ENCODE results near the gene CPN2.

Gene CPN2

GRCh38 chr3:194323785-194324735, 27.1 kb downstream of the CPN2 start:
- no peaks in the 10 kb centered on the region for H3K27me3 ChIP-seq (ENCODE audit: control insufficient read depth, insufficient read depth, low read length)
- no peak overlapping the region for H3K4me3 ChIP-seq (ENCODE audit: low read length)

GRCh38 chr3:194322678-194323211, 28.4 kb downstream of the CPN2 start:
- Histone ChIP-seq H3K9ac (ENCODE audit: low read length) (peak overlapping the region; percentile 68), H3K4me1 (ENCODE audit: control insufficient read depth, insufficient read depth, low read length) (peaks cover 43% of the 10 kb centered on the region), H3K4me3 (ENCODE audit: low read length) (peak overlapping the region; percentile 31)

More at GRCh38 chr3:194323785-194324735, 27.1 kb downstream of the CPN2 start:
- H3K36me3 ChIP-seq (ENCODE audit: control insufficient read depth, insufficient read depth, low read length), result no peaks in the 10 kb centered on the region
- H3K4me1 ChIP-seq (ENCODE audit: control insufficient read depth, insufficient read depth, low read length), result peaks cover 43% of the 10 kb centered on the region
- no peak overlapping the region for H3K9ac ChIP-seq (ENCODE audit: low read length)
- H3K9me3 ChIP-seq (ENCODE audit: control insufficient read depth, low read length), result no peaks in the 10 kb centered on the region

DNA sequence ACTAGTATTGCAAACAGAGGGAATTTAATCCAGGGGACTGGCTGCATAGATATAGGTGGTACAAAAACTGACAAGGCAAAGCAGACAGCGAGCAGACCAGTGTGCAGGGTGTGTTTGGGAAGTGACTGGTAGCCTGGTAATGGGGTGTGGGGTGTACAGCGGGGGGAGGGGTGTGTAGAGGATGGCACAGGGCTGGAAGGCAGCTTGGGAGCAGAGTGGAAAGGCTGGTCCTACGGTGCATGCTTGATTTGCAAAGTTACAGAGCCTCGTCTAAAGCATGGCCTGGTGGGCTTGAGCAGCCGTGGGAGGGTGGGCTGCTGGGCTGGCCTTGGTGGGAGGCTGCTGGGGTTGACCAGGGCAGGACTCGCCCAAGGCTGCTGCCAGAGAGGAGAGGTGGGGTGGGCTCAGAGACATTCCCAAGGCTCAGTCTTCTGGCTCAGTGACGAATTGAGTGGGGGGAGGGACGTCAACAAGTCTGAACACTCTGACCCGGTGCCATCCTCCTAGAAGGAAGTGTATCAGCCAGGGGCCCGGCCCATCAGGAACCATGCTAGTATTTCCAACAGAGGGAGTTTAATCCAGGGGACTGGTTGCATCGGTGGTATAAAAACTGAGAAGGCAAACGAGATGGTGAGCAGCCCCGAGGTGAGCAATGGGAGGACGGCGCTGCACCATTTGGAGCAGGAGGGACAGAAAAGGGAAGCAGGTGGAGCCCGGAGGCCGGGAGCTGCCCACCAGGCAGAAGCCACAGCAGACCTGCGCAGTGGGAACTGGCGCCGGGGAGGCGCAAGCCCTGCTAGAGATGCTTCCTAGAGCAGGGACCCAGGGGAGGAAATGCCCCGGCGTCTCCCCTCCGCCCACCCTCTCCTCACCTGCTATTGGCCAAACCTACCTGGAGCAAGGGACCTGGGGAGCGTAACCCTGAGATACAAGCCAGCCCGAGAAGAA, 29.2 kb downstream of the CPN2 start:
- H3K36me3 ChIP-seq (ENCODE audit: control insufficient read depth, insufficient read depth, low read length), result no peaks in the 10 kb centered on the region
- H3K4me3 ChIP-seq (ENCODE audit: low read length), result peak overlapping the region; percentile 31
- H3K4me1 ChIP-seq (ENCODE audit: control insufficient read depth, insufficient read depth, low read length), result peaks cover 43% of the 10 kb centered on the region
- no peaks in the 10 kb centered on the region for H3K9me3 ChIP-seq (ENCODE audit: control insufficient read depth, low read length)
- H3K27me3 ChIP-seq (ENCODE audit: control insufficient read depth, insufficient read depth, low read length), result no peaks in the 10 kb centered on the region
- H3K9ac ChIP-seq (ENCODE audit: low read length), result peak overlapping the region; percentile 68

More at GRCh38 chr3:194322678-194323211, 28.4 kb downstream of the CPN2 start:
- Histone ChIP-seq H3K36me3 (ENCODE audit: control insufficient read depth, insufficient read depth, low read length) (no peaks in the 10 kb centered on the region), H3K27me3 (ENCODE audit: control insufficient read depth, insufficient read depth, low read length) (no peaks in the 10 kb centered on the region), H3K9me3 (ENCODE audit: control insufficient read depth, low read length) (no peaks in the 10 kb centered on the region)

GRCh38 chr3:194320744-194321243, 30.3 kb downstream of the CPN2 start:
- H3K36me3 ChIP-seq (ENCODE audit: control insufficient read depth, insufficient read depth, low read length), result no peaks in the 10 kb centered on the region
- H3K4me3 ChIP-seq (ENCODE audit: low read length), result no peak overlapping the region
- H3K4me1 ChIP-seq (ENCODE audit: control insufficient read depth, insufficient read depth, low read length), result peaks cover 47% of the 10 kb centered on the region
- H3K27me3 ChIP-seq (ENCODE audit: control insufficient read depth, insufficient read depth, low read length), result no peaks in the 10 kb centered on the region
- H3K9me3 ChIP-seq (ENCODE audit: control insufficient read depth, low read length), result no peaks in the 10 kb centered on the region
- H3K9ac ChIP-seq (ENCODE audit: low read length), result no peak overlapping the region

DNA sequence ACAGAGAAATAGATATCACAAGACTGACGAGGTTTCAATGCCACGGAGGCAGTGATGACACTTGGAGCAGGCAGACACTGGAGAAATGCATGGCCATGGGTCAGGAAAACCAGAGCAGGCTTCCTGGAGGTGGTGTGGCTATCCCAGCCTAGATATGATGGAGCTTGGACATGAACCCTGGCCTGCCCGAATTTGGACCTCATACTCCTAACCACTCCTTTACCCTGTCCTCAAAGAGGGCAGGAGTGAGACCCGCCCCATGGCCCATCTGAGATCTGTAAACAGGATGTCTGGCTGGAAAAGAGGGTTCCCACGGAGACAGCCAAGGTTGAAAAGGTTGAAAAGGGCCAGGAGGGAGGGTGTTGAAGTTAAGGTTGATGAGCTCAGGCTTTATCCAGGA, 31.0 kb downstream of the CPN2 start:
- H3K27me3 ChIP-seq (ENCODE audit: control insufficient read depth, insufficient read depth, low read length), result no peaks in the 10 kb centered on the region

GRCh38 chr3:194318511-194319161, 32.5 kb downstream of the CPN2 start:
- no peaks in the 10 kb centered on the region for H3K9me3 ChIP-seq (ENCODE audit: control insufficient read depth, low read length)
- peaks cover 49% of the 10 kb centered on the region for H3K4me1 ChIP-seq (ENCODE audit: control insufficient read depth, insufficient read depth, low read length)
- no peak overlapping the region for H3K9ac ChIP-seq (ENCODE audit: low read length)
- H3K27me3 ChIP-seq (ENCODE audit: control insufficient read depth, insufficient read depth, low read length), result no peaks in the 10 kb centered on the region
- no peak overlapping the region for H3K4me3 ChIP-seq (ENCODE audit: low read length)
- no peaks in the 10 kb centered on the region for H3K36me3 ChIP-seq (ENCODE audit: control insufficient read depth, insufficient read depth, low read length)

More for the DNA sequence above, 31.0 kb downstream of the CPN2 start:
- Histone ChIP-seq H3K9ac (ENCODE audit: low read length) (no peak overlapping the region), H3K36me3 (ENCODE audit: control insufficient read depth, insufficient read depth, low read length) (no peaks in the 10 kb centered on the region), H3K9me3 (ENCODE audit: control insufficient read depth, low read length) (no peaks in the 10 kb centered on the region), H3K4me1 (ENCODE audit: control insufficient read depth, insufficient read depth, low read length) (peaks cover 51% of the 10 kb centered on the region), H3K4me3 (ENCODE audit: low read length) (no peak overlapping the region)

DNA sequence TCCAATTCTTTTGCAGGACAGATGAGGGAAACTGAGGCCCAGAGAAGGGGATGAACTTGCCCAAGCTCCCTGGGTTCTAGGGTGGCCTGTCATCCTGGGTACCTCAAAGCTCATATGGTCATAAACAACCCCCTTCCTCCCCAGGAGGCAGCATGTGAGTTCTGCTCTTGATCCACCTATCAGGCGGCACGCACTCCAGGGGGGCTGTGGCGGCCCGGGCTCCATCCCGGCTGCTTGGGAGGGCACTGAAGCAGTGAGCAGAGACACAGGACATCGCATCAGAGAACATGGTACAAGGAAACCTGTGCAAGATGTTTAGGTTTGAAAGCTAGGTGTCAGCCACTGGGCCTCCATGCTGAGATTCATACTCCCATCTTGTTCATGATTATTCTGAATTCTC, 34.2 kb downstream of the CPN2 start:
- Histone ChIP-seq H3K9ac (ENCODE audit: low read length) (no peak overlapping the region), H3K36me3 (ENCODE audit: control insufficient read depth, insufficient read depth, low read length) (no peaks in the 10 kb centered on the region), H3K4me3 (ENCODE audit: low read length) (no peak overlapping the region), H3K27me3 (ENCODE audit: control insufficient read depth, insufficient read depth, low read length) (no peaks in the 10 kb centered on the region), H3K4me1 (ENCODE audit: control insufficient read depth, insufficient read depth, low read length) (peaks cover 39% of the 10 kb centered on the region), H3K9me3 (ENCODE audit: control insufficient read depth, low read length) (no peaks in the 10 kb centered on the region)

DNA sequence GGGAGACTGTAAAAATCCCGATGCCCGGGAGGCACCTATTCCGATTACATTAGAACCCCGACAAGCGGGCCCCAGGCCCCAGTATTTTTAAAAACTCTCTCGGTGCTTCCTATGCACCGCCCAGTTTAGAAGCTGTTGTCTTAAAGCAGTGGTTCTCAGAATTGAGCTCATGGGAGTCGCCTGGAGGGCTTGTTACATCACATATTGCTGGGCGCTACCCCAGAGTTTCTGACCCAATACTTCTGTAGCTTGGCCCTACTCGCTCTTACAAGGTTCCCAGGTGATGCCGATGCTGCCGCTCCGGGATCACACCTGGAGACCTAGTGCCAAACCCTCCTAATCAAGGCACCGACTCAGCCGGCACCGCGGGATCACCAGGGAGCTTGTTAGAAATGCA, 35.2 kb downstream of the CPN2 start:
- H3K36me3 ChIP-seq (ENCODE audit: control insufficient read depth, insufficient read depth, low read length), result no peaks in the 10 kb centered on the region
- peak overlapping the region; percentile 71 for H3K9ac ChIP-seq (ENCODE audit: low read length)
- peaks cover 31% of the 10 kb centered on the region for H3K4me1 ChIP-seq (ENCODE audit: control insufficient read depth, insufficient read depth, low read length)
- H3K27me3 ChIP-seq (ENCODE audit: control insufficient read depth, insufficient read depth, low read length), result no peaks in the 10 kb centered on the region
- no peak overlapping the region for H3K4me3 ChIP-seq (ENCODE audit: low read length)
- H3K9me3 ChIP-seq (ENCODE audit: control insufficient read depth, low read length), result no peaks in the 10 kb centered on the region

GRCh38 chr3:194315088-194315964, 35.8 kb downstream of the CPN2 start:
- H3K9me3 ChIP-seq (ENCODE audit: control insufficient read depth, low read length), result no peaks in the 10 kb centered on the region
- H3K4me3 ChIP-seq (ENCODE audit: low read length), result peak overlapping the region; percentile 60
- H3K27me3 ChIP-seq (ENCODE audit: control insufficient read depth, insufficient read depth, low read length), result no peaks in the 10 kb centered on the region
- peaks cover 24% of the 10 kb centered on the region for H3K4me1 ChIP-seq (ENCODE audit: control insufficient read depth, insufficient read depth, low read length)
- no peaks in the 10 kb centered on the region for H3K36me3 ChIP-seq (ENCODE audit: control insufficient read depth, insufficient read depth, low read length)
- peak overlapping the region; percentile 71 for H3K9ac ChIP-seq (ENCODE audit: low read length)

GRCh38 chr3:194314388-194315068, 36.6 kb downstream of the CPN2 start:
- Histone ChIP-seq H3K9ac (ENCODE audit: low read length) (peak overlapping the region; percentile 71), H3K27me3 (ENCODE audit: control insufficient read depth, insufficient read depth, low read length) (no peaks in the 10 kb centered on the region)

More at GRCh38 chr3:194314388-194315068, 36.6 kb downstream of the CPN2 start:
- H3K4me3 ChIP-seq (ENCODE audit: low read length), result no peak overlapping the region
- H3K9me3 ChIP-seq (ENCODE audit: control insufficient read depth, low read length), result no peaks in the 10 kb centered on the region
- H3K36me3 ChIP-seq (ENCODE audit: control insufficient read depth, insufficient read depth, low read length), result no peaks in the 10 kb centered on the region
- H3K4me1 ChIP-seq (ENCODE audit: control insufficient read depth, insufficient read depth, low read length), result peaks cover 17% of the 10 kb centered on the region
